Ovary (tissue), 9 donors: Measurements from ENCODE around the gene AFF2. TPM values are rescaled to one million over a fixed set of nuclear protein-coding genes. Genes with fewer than 3 reads are reported as not detected.

Experiments used
- DNase-seq, 5 donors: peaks; one replicate each; pipeline ENCODE4 v3.0.0-alpha.2; 2019 to 2020
- H3K27ac ChIP-seq, 2 donors: fragments of 200-600 bp; one replicate each; pipeline versions ENCODE4 v1.5.1 to v1.8.0; 2019 to 2022
- H3K27me3 ChIP-seq: fragments of 200-600 bp; one replicate; pipeline ENCODE4 v1.8.0; 2022
- H3K36me3 ChIP-seq: fragments of 200-600 bp; sonication (generic); one replicate; pipeline ENCODE4 v1.5.1; 2019
- H3K4me1 ChIP-seq: one replicate; pipeline ENCODE4 v1.8.1; 2013; ENCODE audit warnings: mild to moderate bottlenecking, moderate library complexity; ENCODE audit not compliant: insufficient read depth
- H3K4me3 ChIP-seq: fragments of 200-600 bp; sonication (generic); one replicate; pipeline ENCODE4 v1.5.1; 2017
- H3K9me3 ChIP-seq, 2 donors: fragments of 200-600 bp in 1 of 2; sonication (generic) in 1 of 2; one replicate each; pipeline versions ENCODE4 v1.5.1 to v1.8.1; 2013 to 2019; ENCODE audit warnings: mild to moderate bottlenecking in 1 of 2, moderate library complexity in 1 of 2
- EP300 ChIP-seq: sonication (generic); formaldehyde crosslinking; IDR thresholded peaks from one replicate; pipeline ENCODE4 v1.6.1; 2017; ENCODE audit warnings: antibody characterized with exemption
- POLR2A ChIP-seq: fragments of 450-650 bp; IDR thresholded peaks from one replicate; pipeline ENCODE4 v1.6.1; 2017; ENCODE audit warnings: antibody characterized with exemption, mild to moderate bottlenecking, moderate library complexity
- WGBS, 3 donors: extraction: QIAGEN DNeasy Blood & Tissue Kit in 1 of 3; methylation state at CpG; one replicate each; pipeline versions ENCODE4 v1.1.5 to v1.1.7; 2013 to 2017; 5-methylcytosine and 5-hydroxymethylcytosine counted together
- intact Hi-C, 4 donors: fragments of 100-400 bp; cut with DNase I; formaldehyde crosslinking; loops; one replicate each; pipeline versions ENCODE4 v1.11.0 to v1.15.1; 2022 to 2023
- polyA plus RNA-seq, 2 donors: library from polyadenylated mRNA; stranded (reverse); fragments of 200-250 nt in 1 of 2; fragments of 350-450 nt in 1 of 2; fragmentation: Illumina TruSeq in 1 of 2; extraction: RNeasy Lipid Tissue Mini Kit (QIAGEN cat#74804) in 1 of 2; gene quantifications; one replicate each; pipeline ENCODE4 v1.2.3, GENCODE V29; 2013 to 2014
- total RNA-seq, 7 donors: library from RNA; depleted of rRNA in 2 of 7; stranded (reverse); fragments of >200 nt in 2 of 7; fragmentation: NEBNext Ultra II Directional in 3 of 7; extraction: Animal tissue kit (Norgen Biotek cat#: 25700) in 3 of 7; gene quantifications; one replicate each; pipeline versions ENCODE4 v1.1.0 to v1.2.4, GENCODE V29; 2016 to 2023
- TF ChIP-seq, protein P1 (sequence below), 3 donors: fragments of 450-650 bp in 2 of 3; fragments of 200-600 bp in 1 of 3; IDR thresholded peaks; one replicate each; pipeline versions ENCODE4 v1.5.1 to v1.8.0; 2016 to 2022; ENCODE audit warnings: antibody characterized with exemption in 3 of 3, mild to moderate bottlenecking in 1 of 3
- donor health status: DM: no; HTN: no; CAD: no; lungs with moderate emphysema.
- donor health status: DM: no; HTN: no; CAD: no.
- donor health status: Bipolar disorder and iron deficiency.
- donor health status: DM: yes; HTN: yes; CAD: no.
- donor health status: DM: no; HTN: no; CAD: no.
- donor health status: DM: yes; HTN: yes; CAD: no.

AFF2 gene
- total and polyA plus RNA-seq, 9 donors = 1.3 to 12.3 (median 4.6) TPM

DNA sequence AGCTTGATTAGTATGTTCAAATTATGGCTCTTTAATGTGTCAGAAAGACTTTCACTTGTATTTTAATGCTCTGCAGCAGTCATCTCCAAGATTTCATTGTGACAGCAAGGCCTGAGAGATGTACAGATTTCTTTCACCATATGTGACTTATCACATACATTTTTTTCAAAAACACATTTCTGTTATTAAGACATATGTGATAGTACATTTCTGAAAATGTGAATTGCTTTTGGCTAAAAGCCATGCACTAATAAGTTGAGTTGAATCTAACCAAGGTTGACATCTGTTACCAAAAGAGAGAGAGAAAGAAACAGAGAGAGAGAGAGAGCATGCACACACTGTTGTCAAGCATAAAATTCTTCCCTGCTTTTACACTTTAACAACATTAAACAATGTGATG is 409.3 kb downstream of the AFF2 start:
- H3K36me3 ChIP-seq = no peaks in the 10 kb centered on the region
- no peak overlapping the region for H3K27ac ChIP-seq
- H3K4me3 ChIP-seq = no peak overlapping the region
- H3K27me3 ChIP-seq = peaks cover 2% of the 10 kb centered on the region
- no peaks in the 10 kb centered on the region for H3K9me3 ChIP-seq
- DNase-seq = no peak
- intact Hi-C loops = no loop called here
- H3K4me1 ChIP-seq = no peaks in the 10 kb centered on the region
- TF ChIP-seq, protein P1, sequence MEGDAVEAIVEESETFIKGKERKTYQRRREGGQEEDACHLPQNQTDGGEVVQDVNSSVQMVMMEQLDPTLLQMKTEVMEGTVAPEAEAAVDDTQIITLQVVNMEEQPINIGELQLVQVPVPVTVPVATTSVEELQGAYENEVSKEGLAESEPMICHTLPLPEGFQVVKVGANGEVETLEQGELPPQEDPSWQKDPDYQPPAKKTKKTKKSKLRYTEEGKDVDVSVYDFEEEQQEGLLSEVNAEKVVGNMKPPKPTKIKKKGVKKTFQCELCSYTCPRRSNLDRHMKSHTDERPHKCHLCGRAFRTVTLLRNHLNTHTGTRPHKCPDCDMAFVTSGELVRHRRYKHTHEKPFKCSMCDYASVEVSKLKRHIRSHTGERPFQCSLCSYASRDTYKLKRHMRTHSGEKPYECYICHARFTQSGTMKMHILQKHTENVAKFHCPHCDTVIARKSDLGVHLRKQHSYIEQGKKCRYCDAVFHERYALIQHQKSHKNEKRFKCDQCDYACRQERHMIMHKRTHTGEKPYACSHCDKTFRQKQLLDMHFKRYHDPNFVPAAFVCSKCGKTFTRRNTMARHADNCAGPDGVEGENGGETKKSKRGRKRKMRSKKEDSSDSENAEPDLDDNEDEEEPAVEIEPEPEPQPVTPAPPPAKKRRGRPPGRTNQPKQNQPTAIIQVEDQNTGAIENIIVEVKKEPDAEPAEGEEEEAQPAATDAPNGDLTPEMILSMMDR (IDR thresholded peaks at IDR 0.05) = no peak
- no peak for TF ChIP-seq EP300
- no peak for TF ChIP-seq POLR2A

DNA sequence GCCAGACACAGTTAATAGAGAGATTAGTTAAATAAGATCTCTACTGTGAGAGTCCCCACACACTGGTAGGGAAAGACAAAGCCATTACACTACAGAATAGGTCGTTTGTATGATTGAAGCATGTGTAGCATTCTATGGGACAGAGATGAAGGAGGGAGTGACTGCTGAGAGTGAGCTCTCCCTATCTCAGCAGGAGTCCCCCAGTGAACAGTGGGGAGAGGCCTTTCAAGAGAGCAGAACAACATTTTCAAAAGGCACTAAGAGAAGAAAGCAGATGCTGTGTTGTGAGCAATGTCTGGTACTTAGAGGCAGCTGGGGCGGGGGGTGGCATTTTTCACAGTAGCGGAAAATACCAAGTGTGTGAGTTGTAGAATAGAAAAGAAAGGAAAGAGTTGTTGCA is 413.6 kb downstream of the AFF2 start:
- no peak overlapping the region for H3K4me3 ChIP-seq
- 56 to 62% (median 59%) methylated on average over 3 of the region's 3 CpGs for WGBS, 3 donors

GRCh38 chrX:148914783-148915182 is 414.4 kb downstream of the AFF2 start:
- intact Hi-C loops = no loop called here
- 69 to 81% (median 80%) methylated on average over 3 of the region's 3 CpGs for WGBS, 3 donors
- DNase-seq = no peak

More for the DNA sequence above, 413.6 kb downstream of the AFF2 start:
- no peaks in the 10 kb centered on the region for H3K9me3 ChIP-seq
- no peaks in the 10 kb centered on the region for H3K36me3 ChIP-seq
- H3K27me3 ChIP-seq = peaks cover 2% of the 10 kb centered on the region
- no peak for DNase-seq
- no peaks in the 10 kb centered on the region for H3K4me1 ChIP-seq
- TF ChIP-seq POLR2A = no peak
- TF ChIP-seq, protein P1 (IDR thresholded peaks at IDR 0.05) = no peak
- no peak for TF ChIP-seq EP300
- intact Hi-C loops = no loop called here
- no peak overlapping the region for H3K27ac ChIP-seq

DNA sequence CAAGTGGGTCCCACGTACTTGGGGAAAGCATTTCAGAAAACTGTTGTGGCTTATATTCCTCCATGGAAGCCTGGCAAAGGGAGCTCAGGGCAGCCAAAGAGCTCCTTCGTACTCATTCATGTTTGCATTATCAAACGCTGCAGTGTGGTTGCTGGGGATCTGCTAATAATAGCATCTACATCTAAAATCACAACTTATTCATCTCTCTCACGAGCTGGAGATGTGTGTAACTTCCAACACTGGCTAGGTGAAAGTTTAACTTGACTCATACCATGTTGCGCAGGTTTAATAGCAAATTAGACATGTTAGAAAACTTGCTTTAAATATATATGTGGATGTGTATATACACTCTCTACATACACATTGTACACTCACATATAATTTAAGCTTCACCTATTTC is 415.1 kb downstream of the AFF2 start:
- no peaks in the 10 kb centered on the region for H3K36me3 ChIP-seq
- H3K27ac ChIP-seq = no peak overlapping the region
- no peak overlapping the region for H3K4me3 ChIP-seq
- no peaks in the 10 kb centered on the region for H3K27me3 ChIP-seq
- intact Hi-C loops = no loop called here
- WGBS, 3 donors = 51 to 56% (median 51%) methylated on average over 5 of the region's 5 CpGs
- no peak for DNase-seq
- H3K4me1 ChIP-seq = no peaks in the 10 kb centered on the region
- no peaks in the 10 kb centered on the region for H3K9me3 ChIP-seq
- TF ChIP-seq EP300 = no peak
- no peak for TF ChIP-seq POLR2A
- TF ChIP-seq, protein P1 (IDR thresholded peaks at IDR 0.05) = no peak

More at GRCh38 chrX:148914783-148915182, 414.4 kb downstream of the AFF2 start:
- no peaks in the 10 kb centered on the region for H3K4me1 ChIP-seq
- no peaks in the 10 kb centered on the region for H3K9me3 ChIP-seq
- no peak overlapping the region for H3K27ac ChIP-seq
- no peak for TF ChIP-seq EP300
- TF ChIP-seq, protein P1 (IDR thresholded peaks at IDR 0.05) = no peak
- no peak for TF ChIP-seq POLR2A
- H3K36me3 ChIP-seq = no peaks in the 10 kb centered on the region
- no peaks in the 10 kb centered on the region for H3K27me3 ChIP-seq
- no peak overlapping the region for H3K4me3 ChIP-seq
